Astrocyte of the spinal cord (primary cell): Measurements from ENCODE around the gene XNDC1N.

Source experiments
- DNase-seq: peaks from one replicate; pipeline ENCODE4 v3.0.0; 2011; ENCODE audit warnings: low read depth, low spot score
- H3K4me3 ChIP-seq: 2 replicates; pipeline ENCODE4 v1.5.1; 2011; ENCODE audit warnings: low read depth, mild to moderate bottlenecking, low read length, moderate library complexity
- in situ Hi-C: cut with HindIII; loops from 2 replicates; pipeline ENCODE4 v1.10.0; 2017; ENCODE audit warnings: low sequenced_read_pairs
- TF ChIP-seq, protein P1 (sequence below): IDR thresholded peaks from 2 replicates; pipeline ENCODE4 v1.5.1; 2012; ENCODE audit warnings: low read depth, mild to moderate bottlenecking, low read length, inconsistent platforms

XNDC1N gene, protein sequence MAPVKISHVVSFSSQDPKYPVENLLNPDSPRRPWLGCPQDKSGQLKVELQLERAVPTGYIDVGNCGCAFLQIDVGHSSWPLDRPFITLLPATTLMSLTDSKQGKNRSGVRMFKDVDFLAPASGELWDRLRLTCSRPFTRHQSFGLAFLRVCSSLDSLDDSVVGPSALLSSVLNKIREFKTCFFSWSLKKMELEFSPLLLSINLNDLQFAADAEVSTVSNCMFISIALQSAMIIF

GRCh38 chr11:71927820-71928736 lies at the start of gene XNDC1N:
Gene XNDC1N, minus strand, starts transcription at chr11:71928594. Its CDS starts 5,241 bp downstream, at chr11:71923353.
- in situ Hi-C loops: no loop called here
- H3K4me3 ChIP-seq: peak within 1 kb of the TSS; percentile 86
- no peak for DNase-seq
- TF ChIP-seq, protein P1, sequence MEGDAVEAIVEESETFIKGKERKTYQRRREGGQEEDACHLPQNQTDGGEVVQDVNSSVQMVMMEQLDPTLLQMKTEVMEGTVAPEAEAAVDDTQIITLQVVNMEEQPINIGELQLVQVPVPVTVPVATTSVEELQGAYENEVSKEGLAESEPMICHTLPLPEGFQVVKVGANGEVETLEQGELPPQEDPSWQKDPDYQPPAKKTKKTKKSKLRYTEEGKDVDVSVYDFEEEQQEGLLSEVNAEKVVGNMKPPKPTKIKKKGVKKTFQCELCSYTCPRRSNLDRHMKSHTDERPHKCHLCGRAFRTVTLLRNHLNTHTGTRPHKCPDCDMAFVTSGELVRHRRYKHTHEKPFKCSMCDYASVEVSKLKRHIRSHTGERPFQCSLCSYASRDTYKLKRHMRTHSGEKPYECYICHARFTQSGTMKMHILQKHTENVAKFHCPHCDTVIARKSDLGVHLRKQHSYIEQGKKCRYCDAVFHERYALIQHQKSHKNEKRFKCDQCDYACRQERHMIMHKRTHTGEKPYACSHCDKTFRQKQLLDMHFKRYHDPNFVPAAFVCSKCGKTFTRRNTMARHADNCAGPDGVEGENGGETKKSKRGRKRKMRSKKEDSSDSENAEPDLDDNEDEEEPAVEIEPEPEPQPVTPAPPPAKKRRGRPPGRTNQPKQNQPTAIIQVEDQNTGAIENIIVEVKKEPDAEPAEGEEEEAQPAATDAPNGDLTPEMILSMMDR: no peak

DNA sequence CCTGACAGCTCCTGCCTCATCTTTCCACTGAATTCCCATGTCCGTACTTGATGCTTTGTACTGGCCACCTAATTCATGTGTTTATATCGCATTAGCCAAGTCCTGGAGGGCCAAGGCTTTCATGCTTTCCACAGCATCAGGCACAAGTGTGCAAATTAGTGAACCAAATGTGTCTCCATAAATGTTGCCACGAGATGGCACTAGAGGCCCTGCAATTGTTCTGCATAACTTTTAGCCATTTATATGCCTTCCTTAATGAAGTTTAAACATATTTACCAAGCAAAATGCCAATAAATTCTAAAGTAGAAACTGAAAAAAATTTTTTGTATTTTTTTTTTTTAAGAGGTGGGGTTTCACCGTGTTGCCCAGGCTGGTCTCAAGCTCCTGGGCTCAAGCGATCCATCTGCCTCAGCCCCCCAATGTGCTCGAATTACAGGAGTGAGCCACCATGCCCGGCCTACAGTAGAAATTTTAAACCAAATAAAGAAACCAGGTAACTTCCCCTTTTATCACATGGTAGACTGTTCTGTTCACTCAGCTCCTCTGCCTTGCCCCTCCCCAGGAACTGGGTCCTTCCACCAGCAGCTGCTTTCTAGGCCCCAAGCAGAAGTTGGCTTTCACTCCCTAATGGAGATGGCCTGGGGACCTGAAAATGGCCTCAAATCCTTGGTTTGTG lies 49.5 kb upstream of the XNDC1N start:
- peak; percentile 56 for DNase-seq
- TF ChIP-seq, protein P1: peak; percentile 68
- in situ Hi-C loops: no loop called here
- H3K4me3 ChIP-seq: no peak overlapping the region

DNA sequence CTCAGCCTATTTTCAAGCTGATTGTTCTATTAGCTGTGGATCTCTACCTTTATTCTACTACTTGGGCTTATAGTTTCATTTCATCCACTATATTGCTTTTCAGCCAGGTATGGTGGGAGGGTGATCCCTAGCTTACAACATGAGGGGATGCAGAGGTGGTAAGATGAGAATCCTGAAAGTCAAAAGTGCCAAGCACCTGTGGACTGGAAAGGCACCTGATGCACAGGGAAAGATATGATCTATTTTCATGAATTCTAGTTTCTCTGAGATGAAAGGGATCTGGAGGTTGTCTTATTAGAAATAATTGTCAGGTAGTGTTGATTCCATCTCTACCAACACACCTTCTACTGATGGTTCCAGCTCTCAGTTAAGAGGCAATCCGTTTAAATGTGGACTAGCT lies 48.7 kb upstream of the XNDC1N start:
- TF ChIP-seq, protein P1: no peak
- H3K4me3 ChIP-seq: no peak overlapping the region
- in situ Hi-C loops: no loop called here
- DNase-seq: no peak

DNA sequence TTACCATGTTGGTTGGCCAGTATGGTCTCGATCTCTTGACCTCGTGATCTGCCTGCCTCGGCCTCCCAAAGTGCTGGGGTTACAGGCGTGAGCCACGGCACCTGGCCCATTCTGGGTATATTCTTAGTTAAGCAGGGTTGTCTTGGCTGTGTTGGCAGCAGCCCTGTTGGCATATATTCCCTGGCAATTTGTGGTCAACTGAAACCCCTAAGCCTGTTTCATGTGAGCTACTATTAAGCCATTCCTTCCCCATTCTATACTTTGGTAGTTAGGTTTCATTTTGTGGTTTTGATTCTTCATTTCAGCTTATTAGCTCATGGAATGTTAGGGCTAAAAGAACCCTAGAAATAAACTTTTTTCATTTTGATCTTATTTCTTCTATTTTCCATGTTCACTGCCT lies 48.2 kb upstream of the XNDC1N start:
- TF ChIP-seq, protein P1: no peak
- in situ Hi-C loops: no loop called here
- no peak overlapping the region for H3K4me3 ChIP-seq
- no peak for DNase-seq

- TF ChIP-seq, protein P1: no peak
- in situ Hi-C loops: no loop called here
- H3K4me3 ChIP-seq: no peak overlapping the region
- DNase-seq: no peak
Measured at GRCh38 chr11:71971680-71972079, 43.3 kb upstream of the XNDC1N start.

DNA sequence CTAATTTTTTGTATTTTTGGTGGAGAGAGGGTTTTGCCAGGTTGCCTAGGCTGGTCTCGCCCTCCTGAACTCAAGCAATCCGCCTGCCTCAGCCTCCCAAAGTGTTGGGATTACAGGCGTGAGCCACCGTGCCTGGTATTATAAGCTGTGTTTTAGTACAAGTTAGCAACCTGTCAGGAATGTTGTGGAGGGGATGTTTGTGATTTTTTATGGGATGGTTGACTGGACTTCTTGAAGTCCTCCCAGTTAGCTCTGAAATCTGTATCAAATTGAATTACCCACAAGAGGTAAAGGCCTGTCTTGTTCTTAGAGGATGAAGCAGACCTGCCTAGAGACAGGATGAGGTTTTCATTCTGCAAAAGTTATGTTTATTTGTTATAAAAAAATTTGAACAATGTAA lies 36.2 kb upstream of the XNDC1N start:
- in situ Hi-C loops: no loop called here

More for the DNA sequence above, 36.2 kb upstream of the XNDC1N start:
- H3K4me3 ChIP-seq: no peak overlapping the region
- no peak for DNase-seq
- TF ChIP-seq, protein P1: no peak
